ENCODE data around the gene PCDHGA9.

DNA sequence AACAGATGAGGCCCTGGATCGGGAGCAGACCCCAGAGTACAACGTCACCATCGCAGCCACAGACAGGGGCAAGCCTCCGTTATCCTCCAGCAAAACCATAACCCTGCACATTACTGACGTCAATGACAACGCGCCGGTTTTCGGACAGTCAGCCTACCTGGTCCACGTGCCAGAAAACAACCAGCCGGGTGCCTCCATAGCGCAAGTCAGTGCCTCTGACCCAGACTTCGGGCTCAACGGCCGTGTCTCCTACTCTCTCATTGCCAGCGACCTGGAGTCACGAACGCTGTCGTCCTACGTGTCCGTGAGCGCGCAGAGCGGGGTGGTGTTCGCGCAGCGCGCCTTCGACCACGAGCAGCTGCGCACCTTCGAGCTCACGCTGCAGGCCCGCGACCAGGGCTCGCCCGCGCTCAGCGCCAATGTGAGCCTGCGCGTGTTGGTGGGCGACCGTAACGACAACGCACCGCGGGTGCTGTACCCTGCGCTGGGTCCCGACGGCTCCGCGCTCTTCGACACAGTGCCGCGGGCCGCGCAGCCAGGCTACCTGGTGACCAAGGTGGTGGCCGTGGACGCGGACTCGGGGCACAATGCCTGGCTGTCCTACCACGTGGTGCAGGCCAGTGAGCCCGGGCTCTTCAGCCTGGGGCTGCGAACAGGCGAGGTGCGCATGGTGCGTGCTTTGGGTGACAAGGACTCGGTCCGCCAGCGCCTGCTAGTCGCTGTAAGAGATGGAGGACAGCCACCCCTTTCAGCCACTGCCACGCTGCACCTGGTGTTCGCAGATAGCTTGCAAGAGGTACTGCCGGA is 16.7 kb downstream of the PCDHGA9 start:
- TF ChIP-seq, protein P1, sequence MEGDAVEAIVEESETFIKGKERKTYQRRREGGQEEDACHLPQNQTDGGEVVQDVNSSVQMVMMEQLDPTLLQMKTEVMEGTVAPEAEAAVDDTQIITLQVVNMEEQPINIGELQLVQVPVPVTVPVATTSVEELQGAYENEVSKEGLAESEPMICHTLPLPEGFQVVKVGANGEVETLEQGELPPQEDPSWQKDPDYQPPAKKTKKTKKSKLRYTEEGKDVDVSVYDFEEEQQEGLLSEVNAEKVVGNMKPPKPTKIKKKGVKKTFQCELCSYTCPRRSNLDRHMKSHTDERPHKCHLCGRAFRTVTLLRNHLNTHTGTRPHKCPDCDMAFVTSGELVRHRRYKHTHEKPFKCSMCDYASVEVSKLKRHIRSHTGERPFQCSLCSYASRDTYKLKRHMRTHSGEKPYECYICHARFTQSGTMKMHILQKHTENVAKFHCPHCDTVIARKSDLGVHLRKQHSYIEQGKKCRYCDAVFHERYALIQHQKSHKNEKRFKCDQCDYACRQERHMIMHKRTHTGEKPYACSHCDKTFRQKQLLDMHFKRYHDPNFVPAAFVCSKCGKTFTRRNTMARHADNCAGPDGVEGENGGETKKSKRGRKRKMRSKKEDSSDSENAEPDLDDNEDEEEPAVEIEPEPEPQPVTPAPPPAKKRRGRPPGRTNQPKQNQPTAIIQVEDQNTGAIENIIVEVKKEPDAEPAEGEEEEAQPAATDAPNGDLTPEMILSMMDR (IDR thresholded peaks at IDR 0.05) = no peak
- TF ChIP-seq POLR2A (IDR thresholded peaks at IDR 0.05) = no peak

Measured in Peyer's patch (tissue), 4 donors.